ENCODE measurements around the gene SCAPER. TPM values are rescaled to one million over a fixed set of nuclear protein-coding genes. Genes with fewer than 3 reads are reported as not detected.

Gene SCAPER
- total and polyA plus RNA-seq, 10 of the 15 experiments (the other 5 are each of a cell fraction or from before 2014, with no cell fraction given) = 1.0 to 7.7 (median 3.9) TPM

- TF ChIP-seq PBX3 (IDR thresholded peaks at IDR 0.05; ENCODE audit: insufficient replicate concordance, low read depth, low read length) (no peak), MTA3 (IDR thresholded peaks at IDR 0.05; ENCODE audit: borderline replicate concordance, low read length) (no peak), GABPA (IDR thresholded peaks at IDR 0.05; ENCODE audit: low read depth) (no peak)
- TF ChIP-seq, protein P1, sequence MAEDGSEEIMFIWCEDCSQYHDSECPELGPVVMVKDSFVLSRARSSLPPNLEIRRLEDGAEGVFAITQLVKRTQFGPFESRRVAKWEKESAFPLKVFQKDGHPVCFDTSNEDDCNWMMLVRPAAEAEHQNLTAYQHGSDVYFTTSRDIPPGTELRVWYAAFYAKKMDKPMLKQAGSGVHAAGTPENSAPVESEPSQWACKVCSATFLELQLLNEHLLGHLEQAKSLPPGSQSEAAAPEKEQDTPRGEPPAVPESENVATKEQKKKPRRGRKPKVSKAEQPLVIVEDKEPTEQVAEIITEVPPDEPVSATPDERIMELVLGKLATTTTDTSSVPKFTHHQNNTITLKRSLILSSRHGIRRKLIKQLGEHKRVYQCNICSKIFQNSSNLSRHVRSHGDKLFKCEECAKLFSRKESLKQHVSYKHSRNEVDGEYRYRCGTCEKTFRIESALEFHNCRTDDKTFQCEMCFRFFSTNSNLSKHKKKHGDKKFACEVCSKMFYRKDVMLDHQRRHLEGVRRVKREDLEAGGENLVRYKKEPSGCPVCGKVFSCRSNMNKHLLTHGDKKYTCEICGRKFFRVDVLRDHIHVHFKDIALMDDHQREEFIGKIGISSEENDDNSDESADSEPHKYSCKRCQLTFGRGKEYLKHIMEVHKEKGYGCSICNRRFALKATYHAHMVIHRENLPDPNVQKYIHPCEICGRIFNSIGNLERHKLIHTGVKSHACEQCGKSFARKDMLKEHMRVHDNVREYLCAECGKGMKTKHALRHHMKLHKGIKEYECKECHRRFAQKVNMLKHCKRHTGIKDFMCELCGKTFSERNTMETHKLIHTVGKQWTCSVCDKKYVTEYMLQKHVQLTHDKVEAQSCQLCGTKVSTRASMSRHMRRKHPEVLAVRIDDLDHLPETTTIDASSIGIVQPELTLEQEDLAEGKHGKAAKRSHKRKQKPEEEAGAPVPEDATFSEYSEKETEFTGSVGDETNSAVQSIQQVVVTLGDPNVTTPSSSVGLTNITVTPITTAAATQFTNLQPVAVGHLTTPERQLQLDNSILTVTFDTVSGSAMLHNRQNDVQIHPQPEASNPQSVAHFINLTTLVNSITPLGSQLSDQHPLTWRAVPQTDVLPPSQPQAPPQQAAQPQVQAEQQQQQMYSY (CRISPR knock-in tag; IDR thresholded peaks at IDR 0.05) = no peak
Measured at GRCh38 chr15:76772776-76773175, 132.4 kb downstream of the SCAPER start (continued).

DNA sequence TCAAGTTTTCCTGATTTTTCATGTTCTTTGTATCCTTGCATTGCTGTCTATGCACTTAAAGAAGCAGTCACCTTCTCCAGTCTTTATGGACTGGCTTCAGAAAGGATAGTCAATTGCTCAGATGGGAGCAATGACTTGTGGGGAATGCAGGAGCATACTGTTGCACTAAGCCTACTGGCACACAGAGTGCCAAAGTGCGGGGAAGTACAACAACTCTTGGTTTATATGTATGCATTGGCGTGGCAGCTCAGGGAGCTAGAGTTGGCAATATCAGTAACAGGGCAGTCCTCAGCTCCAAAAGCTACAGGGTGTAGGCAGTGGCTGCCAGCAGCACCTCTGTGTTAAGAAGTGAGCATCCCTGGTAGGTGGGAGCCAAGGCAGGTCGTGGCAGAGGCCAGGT lies 141.1 kb downstream of the SCAPER start:
- TF ChIP-seq, protein P2, sequence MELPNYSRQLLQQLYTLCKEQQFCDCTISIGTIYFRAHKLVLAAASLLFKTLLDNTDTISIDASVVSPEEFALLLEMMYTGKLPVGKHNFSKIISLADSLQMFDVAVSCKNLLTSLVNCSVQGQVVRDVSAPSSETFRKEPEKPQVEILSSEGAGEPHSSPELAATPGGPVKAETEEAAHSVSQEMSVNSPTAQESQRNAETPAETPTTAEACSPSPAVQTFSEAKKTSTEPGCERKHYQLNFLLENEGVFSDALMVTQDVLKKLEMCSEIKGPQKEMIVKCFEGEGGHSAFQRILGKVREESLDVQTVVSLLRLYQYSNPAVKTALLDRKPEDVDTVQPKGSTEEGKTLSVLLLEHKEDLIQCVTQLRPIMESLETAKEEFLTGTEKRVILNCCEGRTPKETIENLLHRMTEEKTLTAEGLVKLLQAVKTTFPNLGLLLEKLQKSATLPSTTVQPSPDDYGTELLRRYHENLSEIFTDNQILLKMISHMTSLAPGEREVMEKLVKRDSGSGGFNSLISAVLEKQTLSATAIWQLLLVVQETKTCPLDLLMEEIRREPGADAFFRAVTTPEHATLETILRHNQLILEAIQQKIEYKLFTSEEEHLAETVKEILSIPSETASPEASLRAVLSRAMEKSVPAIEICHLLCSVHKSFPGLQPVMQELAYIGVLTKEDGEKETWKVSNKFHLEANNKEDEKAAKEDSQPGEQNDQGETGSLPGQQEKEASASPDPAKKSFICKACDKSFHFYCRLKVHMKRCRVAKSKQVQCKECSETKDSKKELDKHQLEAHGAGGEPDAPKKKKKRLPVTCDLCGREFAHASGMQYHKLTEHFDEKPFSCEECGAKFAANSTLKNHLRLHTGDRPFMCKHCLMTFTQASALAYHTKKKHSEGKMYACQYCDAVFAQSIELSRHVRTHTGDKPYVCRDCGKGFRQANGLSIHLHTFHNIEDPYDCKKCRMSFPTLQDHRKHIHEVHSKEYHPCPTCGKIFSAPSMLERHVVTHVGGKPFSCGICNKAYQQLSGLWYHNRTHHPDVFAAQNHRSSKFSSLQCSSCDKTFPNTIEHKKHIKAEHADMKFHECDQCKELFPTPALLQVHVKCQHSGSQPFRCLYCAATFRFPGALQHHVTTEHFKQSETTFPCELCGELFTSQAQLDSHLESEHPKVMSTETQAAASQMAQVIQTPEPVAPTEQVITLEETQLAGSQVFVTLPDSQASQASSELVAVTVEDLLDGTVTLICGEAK (IDR thresholded peaks at IDR 0.05; ENCODE audit: borderline replicate concordance) = no peak
- no peak for TF ChIP-seq HSF1 (IDR thresholded peaks at IDR 0.05; ENCODE audit: low read depth, low read length)
- TF ChIP-seq MTA3 (IDR thresholded peaks at IDR 0.05; ENCODE audit: borderline replicate concordance, low read length) = no peak
- TF ChIP-seq, protein P3, sequence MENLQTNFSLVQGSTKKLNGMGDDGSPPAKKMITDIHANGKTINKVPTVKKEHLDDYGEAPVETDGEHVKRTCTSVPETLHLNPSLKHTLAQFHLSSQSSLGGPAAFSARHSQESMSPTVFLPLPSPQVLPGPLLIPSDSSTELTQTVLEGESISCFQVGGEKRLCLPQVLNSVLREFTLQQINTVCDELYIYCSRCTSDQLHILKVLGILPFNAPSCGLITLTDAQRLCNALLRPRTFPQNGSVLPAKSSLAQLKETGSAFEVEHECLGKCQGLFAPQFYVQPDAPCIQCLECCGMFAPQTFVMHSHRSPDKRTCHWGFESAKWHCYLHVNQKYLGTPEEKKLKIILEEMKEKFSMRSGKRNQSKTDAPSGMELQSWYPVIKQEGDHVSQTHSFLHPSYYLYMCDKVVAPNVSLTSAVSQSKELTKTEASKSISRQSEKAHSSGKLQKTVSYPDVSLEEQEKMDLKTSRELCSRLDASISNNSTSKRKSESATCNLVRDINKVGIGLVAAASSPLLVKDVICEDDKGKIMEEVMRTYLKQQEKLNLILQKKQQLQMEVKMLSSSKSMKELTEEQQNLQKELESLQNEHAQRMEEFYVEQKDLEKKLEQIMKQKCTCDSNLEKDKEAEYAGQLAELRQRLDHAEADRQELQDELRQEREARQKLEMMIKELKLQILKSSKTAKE (IDR thresholded peaks at IDR 0.05; ENCODE audit: low read depth, poor library complexity, severe bottlenecking) = no peak
- no TSS peak for BruUV-seq (replicated peaks)
- no peak for ATAC-seq
- no peak overlapping the region for H3K27ac ChIP-seq (ENCODE audit: control insufficient read depth, insufficient read depth)
- H3K4me2 ChIP-seq (ENCODE audit: control insufficient read depth, insufficient read depth) = no peak overlapping the region
- DNase-seq (ENCODE audit: low read depth, low spot score) = no peak
- intact Hi-C loops (cut with micrococcal nuclease; ENCODE audit: unreplicated experiment) (no loop called here), in situ Hi-C loops (cut with MboI) (no loop called here)
- FAIRE-seq = no peak
- 84% methylated on average over 3 of the region's 3 CpGs for WGBS (ENCODE audit: insufficient coverage, insufficient replicate concordance, low lambda C conversion rate, missing lambda C conversion rate)
- RAD21 ChIA-PET (ENCODE audit: unreplicated experiment) = no interaction called here
- CTCF ChIA-PET = no interaction called here
- no peaks in the 10 kb centered on the region for H3K79me2 ChIP-seq (ENCODE audit: control insufficient read depth, insufficient read depth, low read length)
- peaks cover 0 to 12% of the 10 kb centered on the region in 2 experiments; a peak in 2 of 4 replicates for H3K36me3 ChIP-seq (ENCODE audit: control insufficient read depth in 2 of 2, insufficient read depth in 2 of 2, low read length in 1 of 2)
- H4K20me1 ChIP-seq (ENCODE audit: control insufficient read depth, insufficient read depth) = no peaks in the 10 kb centered on the region
- POLR2A ChIA-PET = no interaction called here
- no peak overlapping the region for H2AFZ ChIP-seq (ENCODE audit: control insufficient read depth, low read depth, low read length)
- SMC1A ChIA-PET (ENCODE audit: uncharacterized antibody, unreplicated experiment) = interaction anchor here (0.9 kb wide), 2 partner anchors 7 to 13 kb away, joined by 3 read pairs; no protein-coding TSS in a partner anchor
- H3K9me3 ChIP-seq (replicated peaks; ENCODE audit: control insufficient read depth, insufficient read depth, low read length) = peaks cover 10% of the 10 kb centered on the region
- no peak overlapping the region for H3K9ac ChIP-seq (ENCODE audit: control insufficient read depth, insufficient read depth, low read length)
- no peak overlapping the region for H3K4me3 ChIP-seq
- no peaks in the 10 kb centered on the region for H3K4me1 ChIP-seq (ENCODE audit: control insufficient read depth, insufficient read depth, low read length)
- H3K27me3 ChIP-seq (replicated peaks in 1 of 2; ENCODE audit: control insufficient read depth in 2 of 2, insufficient read depth in 2 of 2, low read length in 1 of 2) = no peaks in the 10 kb centered on the region

Data from GM12878 (cell line).